HL-60 (cell line): ENCODE results near the gene TMOD2.

Experiments
- CTCF ChIP-seq: IDR thresholded peaks from one replicate; pipeline ENCODE4 v1.5.1; 2011; ENCODE audit warnings: low read length, control low read depth, inconsistent platforms; ENCODE audit not compliant: insufficient read depth
- GABPA ChIP-seq: IDR thresholded peaks from 2 replicates; pipeline ENCODE4 v1.6.1; 2012; ENCODE audit warnings: low read depth
- POLR2AphosphoS5 ChIP-seq: IDR thresholded peaks from 2 replicates; pipeline ENCODE4 v1.6.1; 2012; ENCODE audit warnings: low read depth
- REST ChIP-seq: IDR thresholded peaks from 2 replicates; pipeline ENCODE4 v1.6.1; 2012; ENCODE audit warnings: low read depth; ENCODE audit not compliant: insufficient replicate concordance
- SPI1 ChIP-seq: IDR thresholded peaks from 2 replicates; pipeline ENCODE4 v1.6.1; 2012; ENCODE audit warnings: low read depth, mild to moderate bottlenecking, borderline replicate concordance

DNA sequence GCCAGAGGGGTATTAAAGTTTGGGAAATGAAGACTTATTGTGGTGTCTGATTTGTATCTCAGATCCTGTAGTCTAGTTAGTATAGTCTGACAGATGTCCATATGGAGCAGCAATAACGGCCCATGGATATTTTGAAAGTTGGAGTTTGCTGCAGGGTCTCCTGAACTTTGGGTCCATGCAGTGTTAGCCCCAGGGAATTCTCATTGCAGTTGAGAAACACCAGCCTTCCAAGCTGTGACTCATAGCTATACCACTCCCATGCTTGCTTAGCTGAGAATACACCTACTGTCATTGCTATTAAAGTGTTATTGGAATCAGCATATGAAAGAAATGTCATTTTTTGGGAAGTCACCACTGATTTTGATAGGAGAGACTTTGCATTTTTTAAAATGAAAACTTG lies 29.2 kb downstream of the TMOD2 start:
- TF ChIP-seq CTCF = no peak
- TF ChIP-seq POLR2AphosphoS5 = no peak
- TF ChIP-seq REST = no peak
- TF ChIP-seq GABPA = no peak
- no peak for TF ChIP-seq SPI1
